Immature natural killer cell (primary cell): ENCODE results near the gene PHLDA1. TPM values are rescaled to one million over a fixed set of nuclear protein-coding genes. Genes with fewer than 3 reads are reported as not detected.

Experiments used
- DNase-seq, 3 donors: peaks; one replicate each; pipeline ENCODE4 v3.0.0; 2022; ENCODE audit warnings: mixed read lengths in 1 of 3
- H3K27ac Mint-ChIP-seq, 6 donors: one replicate each; pipeline ENCODE4 v1.8.0; 2020; ENCODE audit warnings: mixed read lengths in 6 of 6, mild to moderate bottlenecking in 5 of 6, inconsistent platforms in 4 of 6, moderate library complexity in 3 of 6
- H3K27me3 Mint-ChIP-seq, 3 donors: one replicate each; pipeline ENCODE4 v1.8.0; 2020 to 2021; ENCODE audit warnings: low read depth in 3 of 3, mild to moderate bottlenecking in 3 of 3, mixed read lengths in 3 of 3, moderate library complexity in 3 of 3, inconsistent platforms in 1 of 3
- H3K36me3 Mint-ChIP-seq, 3 donors: one replicate each; pipeline ENCODE4 v1.8.0; 2020; ENCODE audit warnings: mixed read lengths in 3 of 3, inconsistent platforms in 2 of 3, mild to moderate bottlenecking in 2 of 3
- H3K4me1 Mint-ChIP-seq, 2 donors: one replicate each; pipeline ENCODE4 v1.8.0; 2020; ENCODE audit warnings: inconsistent platforms in 2 of 2, mild to moderate bottlenecking in 2 of 2, mixed read lengths in 2 of 2, moderate library complexity in 1 of 2
- H3K4me3 Mint-ChIP-seq, 5 donors: one replicate each; pipeline ENCODE4 v1.8.0; 2020; ENCODE audit warnings: mild to moderate bottlenecking in 5 of 5, mixed read lengths in 5 of 5, inconsistent platforms in 3 of 5, moderate library complexity in 3 of 5
- H3K9me3 Mint-ChIP-seq, 6 donors: one replicate each; pipeline ENCODE4 v1.8.0; 2020; ENCODE audit warnings: mild to moderate bottlenecking in 6 of 6, mixed read lengths in 6 of 6, inconsistent platforms in 4 of 6, moderate library complexity in 3 of 6
- polyA plus RNA-seq, 3 donors: library from polyadenylated mRNA; unstranded; fragments of 300-500 nt; fragmentation: Illumina TruSeq; gene quantifications; one replicate each; pipeline ENCODE4 v1.2.3, GENCODE V29; 2021

Gene PHLDA1
- polyA plus RNA-seq, 3 donors from 2014 or later = 0.59 to 1.4 (median 0.92) TPM

- Mint-ChIP-seq H3K36me3 (no peaks in the 10 kb centered on the region), H3K27ac (peak overlapping the region in 4 of 6 donors; percentile 4 to 85 (median 60)), H3K27me3 (peaks cover 0 to 4% (median 3%) of the 10 kb centered on the region in 3 donors), H3K9me3 (no peaks in the 10 kb centered on the region), H3K4me1 (peaks cover 26 to 27% of the 10 kb centered on the region in 2 donors), H3K4me3 (no peak overlapping the region)
- no peak for DNase-seq
Observed at GRCh38 chr12:75982979-75983660, 48.5 kb downstream of the PHLDA1 start.

- H3K36me3 Mint-ChIP-seq = no peaks in the 10 kb centered on the region
- DNase-seq = no peak
- peaks cover 36 to 37% of the 10 kb centered on the region in 2 donors for H3K4me1 Mint-ChIP-seq
- H3K27ac Mint-ChIP-seq = peak overlapping the region in 3 of 6 donors; percentile 16 to 56 (median 39)
- H3K9me3 Mint-ChIP-seq = no peaks in the 10 kb centered on the region
- peaks cover 0 to 7% (median 4%) of the 10 kb centered on the region in 3 donors for H3K27me3 Mint-ChIP-seq
- no peak overlapping the region for H3K4me3 Mint-ChIP-seq
Observed at GRCh38 chr12:75982169-75982564, 49.4 kb downstream of the PHLDA1 start.

GRCh38 chr12:75981247-75982168, 50.1 kb downstream of the PHLDA1 start:
- Mint-ChIP-seq H3K27ac (peak overlapping the region in 2 of 6 donors; percentile 39 to 59), H3K4me3 (no peak overlapping the region), H3K4me1 (peaks cover 36 to 41% of the 10 kb centered on the region in 2 donors), H3K36me3 (no peaks in the 10 kb centered on the region), H3K27me3 (peaks cover 0 to 7% (median 4%) of the 10 kb centered on the region in 3 donors), H3K9me3 (no peaks in the 10 kb centered on the region)
- no peak for DNase-seq

GRCh38 chr12:75979181-75979580, 52.4 kb downstream of the PHLDA1 start:
- Mint-ChIP-seq H3K4me3 (peak overlapping the region in 3 of 5 donors; percentile 39 to 74 (median 61)), H3K9me3 (no peaks in the 10 kb centered on the region), H3K27ac (peak overlapping the region; percentile 89 to 98 (median 92)), H3K4me1 (peaks cover 30 to 34% of the 10 kb centered on the region in 2 donors), H3K27me3 (peaks cover 0 to 7% (median 6%) of the 10 kb centered on the region in 3 donors), H3K36me3 (no peaks in the 10 kb centered on the region)
- DNase-seq = peak; percentile 5 to 44 (median 13)

- H3K9me3 Mint-ChIP-seq = no peaks in the 10 kb centered on the region
- H3K27ac Mint-ChIP-seq = peak overlapping the region; percentile 89 to 98 (median 92)
- H3K36me3 Mint-ChIP-seq = no peaks in the 10 kb centered on the region
- H3K27me3 Mint-ChIP-seq = peaks cover 0 to 7% (median 7%) of the 10 kb centered on the region in 3 donors
- peak overlapping the region in 2 of 5 donors; percentile 61 to 75 for H3K4me3 Mint-ChIP-seq
- no peak for DNase-seq
- H3K4me1 Mint-ChIP-seq = peaks cover 30 to 34% of the 10 kb centered on the region in 2 donors
Observed at GRCh38 chr12:75978677-75979076, 52.9 kb downstream of the PHLDA1 start.

GRCh38 chr12:75977952-75978671, 53.5 kb downstream of the PHLDA1 start:
- Mint-ChIP-seq H3K27ac (peak overlapping the region; percentile 89 to 98 (median 92)), H3K27me3 (peaks cover 0 to 7% (median 7%) of the 10 kb centered on the region in 3 donors), H3K4me1 (peaks cover 28 to 34% of the 10 kb centered on the region in 2 donors), H3K36me3 (no peaks in the 10 kb centered on the region), H3K4me3 (peak overlapping the region; percentile 23 to 75 (median 59)), H3K9me3 (no peaks in the 10 kb centered on the region)
- DNase-seq = peak; percentile 75 to 81 (median 75)

- H3K4me3 Mint-ChIP-seq = peak overlapping the region; percentile 23 to 75 (median 59)
- no peaks in the 10 kb centered on the region for H3K9me3 Mint-ChIP-seq
- H3K27ac Mint-ChIP-seq = peak overlapping the region; percentile 89 to 98 (median 92)
- H3K4me1 Mint-ChIP-seq = peaks cover 28 to 34% of the 10 kb centered on the region in 2 donors
- peaks cover 0 to 7% (median 7%) of the 10 kb centered on the region in 3 donors for H3K27me3 Mint-ChIP-seq
- no peak for DNase-seq
- no peaks in the 10 kb centered on the region for H3K36me3 Mint-ChIP-seq
Observed at GRCh38 chr12:75977590-75977951, 54.0 kb downstream of the PHLDA1 start.

- Mint-ChIP-seq H3K27me3 (peaks cover 0 to 7% (median 7%) of the 10 kb centered on the region in 3 donors), H3K4me1 (peaks cover 28 to 34% of the 10 kb centered on the region in 2 donors), H3K4me3 (no peak overlapping the region), H3K27ac (peak overlapping the region; percentile 78 to 98 (median 92)), H3K36me3 (no peaks in the 10 kb centered on the region), H3K9me3 (no peaks in the 10 kb centered on the region)
- no peak for DNase-seq
Observed at GRCh38 chr12:75976913-75977312, 54.7 kb downstream of the PHLDA1 start.

GRCh38 chr12:75976113-75976512, 55.5 kb downstream of the PHLDA1 start:
- H3K36me3 Mint-ChIP-seq = no peaks in the 10 kb centered on the region
- no peak for DNase-seq
- peaks cover 28 to 34% of the 10 kb centered on the region in 2 donors for H3K4me1 Mint-ChIP-seq
- no peaks in the 10 kb centered on the region for H3K9me3 Mint-ChIP-seq
- H3K4me3 Mint-ChIP-seq = no peak overlapping the region
- peak overlapping the region; percentile 26 to 93 (median 82) for H3K27ac Mint-ChIP-seq
- H3K27me3 Mint-ChIP-seq = peaks cover 0 to 7% (median 7%) of the 10 kb centered on the region in 3 donors

- peaks cover 28 to 34% of the 10 kb centered on the region in 2 donors for H3K4me1 Mint-ChIP-seq
- no peak overlapping the region for H3K4me3 Mint-ChIP-seq
- H3K9me3 Mint-ChIP-seq = no peaks in the 10 kb centered on the region
- peaks cover 0 to 7% (median 5%) of the 10 kb centered on the region in 3 donors for H3K27me3 Mint-ChIP-seq
- H3K36me3 Mint-ChIP-seq = no peaks in the 10 kb centered on the region
- DNase-seq = no peak
- peak overlapping the region in 4 of 6 donors; percentile 57 to 93 (median 75) for H3K27ac Mint-ChIP-seq
Observed at GRCh38 chr12:75975702-75976101, 55.9 kb downstream of the PHLDA1 start.

Other genes starting within 250 kb of the PHLDA1 start
- 100 to 1,000 TPM in 1 of 3 donors, 10 to 100 TPM in 2; 66.9 to 108 (median 90.2) TPM for gene NAP1L1, start 52.9 kb upstream of the PHLDA1 start, polyA plus RNA-seq